Stimulated activated CD4-positive, alpha-beta T cell treated with anti-CD3 and anti-CD28 coated beads, TNF-alpha, amount 100 ng/mL, for 48 hours (primary cell): ENCODE data around the gene SIGLEC6.

ENCODE experiments used
- DNase-seq, 3 donors: peaks; one replicate each; pipeline ENCODE4 v3.0.0-alpha.2; 2020; ENCODE audit warnings: low read depth in 3 of 3

Gene SIGLEC6

DNA sequence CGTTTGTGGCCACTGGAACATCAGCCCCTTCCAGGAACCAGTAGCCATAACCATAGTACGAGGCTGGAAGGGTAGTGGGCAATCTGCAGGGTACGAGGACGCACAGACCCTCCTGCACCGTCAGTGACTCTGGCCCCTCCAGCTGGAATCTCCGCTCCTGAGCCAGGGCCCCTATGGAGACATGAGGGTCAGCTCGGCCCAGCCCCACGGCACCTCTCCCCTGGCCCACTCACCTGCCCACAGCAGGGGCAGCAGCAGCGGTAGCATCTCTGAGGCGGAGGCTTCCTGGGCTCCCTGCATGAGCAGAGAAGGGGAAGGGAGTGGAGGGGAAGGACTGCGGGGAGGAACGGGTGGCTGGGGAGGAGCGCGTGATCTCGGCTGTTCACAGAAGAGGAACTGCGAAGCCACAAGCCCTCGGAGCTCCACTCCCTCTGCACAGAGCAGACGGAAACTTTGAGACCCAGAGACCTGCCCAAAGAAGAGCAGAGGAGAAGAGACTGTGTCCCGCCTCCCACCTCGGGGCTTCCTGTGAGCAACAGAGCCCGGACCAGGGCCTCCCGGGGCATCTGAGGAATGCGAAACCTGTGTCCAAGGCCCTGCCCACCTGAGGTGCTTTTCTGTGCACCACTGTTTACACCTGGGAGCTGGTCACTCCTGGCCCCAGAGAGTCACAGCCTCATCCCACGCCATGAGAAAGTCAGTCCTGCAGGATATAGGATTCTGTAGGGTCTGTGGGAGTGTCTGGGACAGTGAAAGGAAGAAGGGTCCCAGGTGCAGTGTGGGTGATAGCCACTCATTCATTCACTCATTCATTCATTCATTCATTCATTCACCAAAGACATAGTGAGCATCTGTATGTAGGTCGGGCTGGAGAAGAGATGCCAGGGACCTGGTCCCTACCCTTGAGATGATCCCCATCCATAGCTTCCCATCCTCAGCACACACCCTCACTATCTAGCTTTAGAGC lies at the start of gene SIGLEC6:
Gene SIGLEC6, minus strand, starts transcription at position 322 of the 967 bp plus-strand sequence. Its CDS starts 22 bp downstream, at position 300.
- DNase-seq: no peak

DNA sequence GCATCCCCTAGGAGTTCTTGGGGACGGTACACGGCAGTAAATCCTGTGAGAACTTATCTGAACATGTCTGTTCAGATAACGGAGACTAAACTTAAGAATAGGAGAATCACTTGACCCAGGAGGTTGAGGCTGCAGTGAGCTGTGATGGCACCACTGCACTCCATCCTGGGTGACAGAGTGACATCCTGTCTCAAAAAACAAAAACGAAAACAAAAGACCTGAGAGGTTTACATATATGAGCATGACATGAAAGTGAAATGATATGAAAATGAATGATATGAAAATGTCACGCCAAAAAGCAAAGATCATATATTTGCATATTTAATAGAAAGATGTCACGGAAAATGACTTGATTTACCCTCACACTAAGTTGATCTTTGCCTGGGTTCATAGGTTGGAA lies 45.4 kb upstream of the SIGLEC6 start:
- DNase-seq: no peak

DNA sequence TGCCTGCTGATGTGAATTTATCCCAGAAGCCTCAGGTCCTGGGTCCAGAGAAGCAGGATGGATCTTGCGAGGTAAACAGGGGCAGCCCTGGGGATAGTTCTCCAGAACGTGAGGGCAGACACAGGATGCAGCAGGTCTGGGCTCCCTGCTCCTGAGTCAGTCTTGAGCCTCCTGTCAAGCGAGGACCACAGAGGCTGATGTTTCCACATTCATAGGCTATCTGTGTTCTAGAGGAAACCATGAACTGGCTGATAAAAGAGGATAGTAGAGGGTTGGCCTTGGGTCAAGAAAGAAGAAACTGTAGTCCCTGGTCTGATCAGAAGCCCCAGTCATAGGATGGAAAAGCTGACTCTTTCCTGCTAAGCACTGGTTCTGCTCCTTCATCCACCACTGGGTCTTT lies 41.9 kb upstream of the SIGLEC6 start:
- DNase-seq: no peak

DNA sequence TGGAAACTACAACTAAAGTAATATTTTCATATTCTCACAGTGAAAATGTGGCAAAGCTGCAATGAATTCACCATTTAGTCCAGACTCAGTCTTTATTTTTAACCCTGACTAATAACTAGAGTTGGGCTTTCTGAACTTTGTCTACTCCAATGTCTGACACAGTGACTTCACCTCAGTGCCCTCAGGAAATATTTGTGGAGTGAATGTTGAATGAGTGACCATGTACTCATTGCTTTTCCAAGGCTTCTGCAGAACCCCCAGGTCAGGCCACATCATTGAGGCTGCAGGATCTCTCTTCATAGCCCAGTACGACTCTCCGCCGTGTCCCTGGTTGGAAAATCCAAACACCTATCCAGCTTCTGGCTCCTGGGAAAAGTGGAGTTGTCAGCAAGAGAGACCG lies 41.4 kb upstream of the SIGLEC6 start:
- DNase-seq: no peak

DNA sequence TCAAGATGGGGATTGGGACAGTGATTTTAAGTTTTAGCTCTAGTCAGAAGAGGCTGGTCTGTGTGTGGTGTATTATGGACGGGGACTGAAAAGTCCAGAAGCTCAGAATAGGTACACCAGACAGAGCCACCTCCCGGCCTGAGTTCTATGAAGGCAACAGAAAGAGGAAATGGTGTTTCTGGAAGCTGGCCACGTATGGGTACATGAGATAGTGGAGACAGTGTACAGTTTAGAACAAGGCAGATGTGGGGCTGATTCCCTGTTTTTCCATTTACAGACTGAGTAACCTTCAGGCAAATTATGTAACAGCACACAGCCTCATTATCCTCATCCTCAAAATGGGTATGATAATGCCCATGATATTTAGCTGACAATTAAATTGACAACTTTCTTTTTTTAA lies 40.9 kb upstream of the SIGLEC6 start:
- no peak for DNase-seq

DNA sequence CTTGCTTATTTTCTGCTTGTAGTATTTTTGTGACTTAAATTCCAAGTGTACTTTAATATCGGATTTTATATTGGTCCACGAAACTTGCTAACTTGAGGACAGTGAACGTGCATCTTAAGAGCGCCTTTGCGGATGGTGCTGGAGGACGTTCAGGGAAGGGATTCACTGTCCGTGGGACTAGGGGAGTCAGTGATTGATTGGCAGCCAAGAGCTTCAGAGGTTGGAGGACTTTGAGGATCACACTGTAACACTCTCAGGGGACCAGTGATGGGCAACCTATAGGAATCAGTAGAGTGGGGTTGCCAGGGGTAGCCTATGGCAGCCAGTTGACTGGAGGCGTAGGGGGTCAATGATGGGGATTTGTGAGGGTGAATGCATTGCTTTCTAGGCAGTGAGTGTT lies 40.1 kb upstream of the SIGLEC6 start:
- DNase-seq: no peak

DNA sequence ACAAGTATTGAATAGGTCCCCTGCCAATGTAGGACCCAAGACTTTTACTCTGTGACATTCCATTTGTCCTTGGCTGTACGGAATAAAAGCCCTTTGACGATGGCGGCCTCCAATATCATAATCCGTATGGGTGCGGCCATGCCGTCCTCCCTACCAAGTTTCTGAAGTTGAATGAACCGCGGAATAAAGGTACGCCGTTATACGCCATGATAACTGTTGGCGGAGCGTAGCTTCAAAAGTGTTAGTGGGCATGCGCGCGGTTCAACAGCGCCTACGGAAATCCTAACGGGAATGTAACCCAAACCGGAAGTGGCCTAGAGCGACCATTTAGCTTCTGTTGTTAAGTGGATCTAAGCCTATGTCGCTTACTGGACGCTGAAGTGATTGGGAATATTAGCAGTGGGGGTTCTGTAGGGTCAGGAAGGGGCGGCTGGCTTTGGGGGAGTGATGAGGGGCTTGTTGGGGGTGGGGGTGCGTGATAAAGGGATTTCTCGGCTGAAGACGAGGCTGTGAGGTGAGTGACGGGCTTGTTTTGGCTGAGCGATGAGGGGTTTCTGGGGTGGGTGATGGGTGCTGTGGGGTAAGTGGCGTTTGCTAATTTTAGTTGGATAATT lies 39.6 kb upstream of the SIGLEC6 start, which contains the start of gene ZNF175:
Gene ZNF175, plus strand, starts transcription at position 322 of the 614 bp plus-strand sequence. CDS start 2,047 bp downstream, outside the sequence.
- peak; percentile 69 to 80 (median 75) for DNase-seq

DNA sequence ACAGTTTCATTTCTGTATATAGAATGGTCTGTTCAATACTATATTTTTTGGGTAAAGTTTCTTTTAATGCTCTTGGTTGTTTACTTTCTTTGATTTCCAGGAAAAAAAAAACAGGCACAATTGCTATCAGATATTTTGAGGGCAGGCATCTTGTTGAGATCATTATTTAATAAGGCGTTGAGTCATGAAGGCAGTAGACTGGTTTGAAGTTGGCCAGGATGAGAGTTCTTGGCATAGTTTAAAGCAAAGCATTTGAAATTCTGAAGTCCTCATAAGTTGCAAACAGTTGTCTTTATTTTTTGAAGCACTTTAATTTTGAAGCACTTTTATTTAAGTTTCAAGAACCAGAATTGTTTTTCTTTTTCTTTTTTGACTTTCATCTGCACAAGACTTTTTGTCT lies 37.0 kb upstream of the SIGLEC6 start:
- DNase-seq: no peak

DNA sequence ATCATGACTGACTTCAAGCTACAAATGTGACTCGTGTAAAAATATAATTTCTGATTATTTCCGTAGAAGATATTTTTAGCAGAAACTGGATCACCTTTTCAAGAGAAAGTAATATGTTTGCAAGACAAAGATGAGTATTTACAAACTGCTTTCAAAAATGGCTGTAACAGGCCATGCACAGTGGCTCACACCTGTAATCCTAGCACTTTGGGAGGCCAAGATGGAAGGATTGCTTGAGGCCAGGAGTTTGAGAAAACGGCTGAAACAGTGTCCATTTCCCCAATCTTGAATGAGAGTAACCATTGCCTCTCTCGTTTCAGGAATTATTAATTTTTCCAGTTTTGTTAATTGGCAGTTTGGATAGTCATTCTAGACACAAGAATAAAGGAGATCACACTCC lies 36.1 kb upstream of the SIGLEC6 start:
- no peak for DNase-seq

DNA sequence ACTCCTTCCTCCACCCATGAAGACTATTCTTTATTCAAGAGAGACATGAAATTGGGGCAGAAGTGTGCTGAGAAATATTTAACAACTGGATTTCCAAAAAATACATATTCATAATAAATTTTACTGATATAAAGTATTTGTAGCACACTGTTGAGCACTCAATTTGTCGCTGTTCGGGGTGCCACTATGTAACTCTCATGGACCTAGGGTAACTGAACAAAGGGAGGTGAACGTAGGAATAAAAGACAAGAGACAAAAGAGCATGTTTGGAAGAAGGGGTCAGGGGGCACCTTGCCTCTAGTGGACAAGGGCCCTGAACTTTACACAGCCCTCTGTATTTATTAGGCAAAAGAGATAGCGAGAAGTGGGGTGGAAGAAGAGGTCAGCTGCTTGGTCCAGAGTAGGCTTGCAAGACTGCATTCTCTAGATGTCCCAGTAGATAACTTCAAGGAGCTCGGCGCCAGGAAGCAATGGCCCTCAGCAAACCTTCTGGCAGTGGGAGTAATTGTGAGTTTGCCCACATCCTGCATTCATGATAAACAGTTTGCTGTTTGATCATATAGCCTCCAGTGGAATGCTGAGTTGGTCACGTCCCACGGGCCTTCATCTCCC lies 35.1 kb upstream of the SIGLEC6 start:
- DNase-seq: no peak

DNA sequence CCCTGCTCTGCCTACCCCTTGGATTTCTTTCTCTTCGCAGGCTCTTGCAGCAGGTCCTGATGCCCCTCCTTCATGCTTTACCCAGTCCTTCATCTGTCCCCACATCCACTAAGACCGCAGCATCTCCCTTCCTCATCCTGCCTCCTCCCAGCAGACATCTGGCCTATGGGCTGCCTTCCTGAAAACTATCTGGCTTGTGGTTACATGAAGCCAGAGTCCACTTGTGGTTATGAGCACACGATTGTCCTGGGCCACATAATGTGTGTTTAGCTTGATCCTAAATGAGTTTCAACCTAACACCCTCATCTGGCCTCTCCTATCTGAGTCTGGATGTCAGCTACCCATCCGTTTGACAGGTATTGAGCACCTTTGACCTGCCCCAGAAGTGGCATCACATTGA lies 34.1 kb upstream of the SIGLEC6 start:
- no peak for DNase-seq

DNA sequence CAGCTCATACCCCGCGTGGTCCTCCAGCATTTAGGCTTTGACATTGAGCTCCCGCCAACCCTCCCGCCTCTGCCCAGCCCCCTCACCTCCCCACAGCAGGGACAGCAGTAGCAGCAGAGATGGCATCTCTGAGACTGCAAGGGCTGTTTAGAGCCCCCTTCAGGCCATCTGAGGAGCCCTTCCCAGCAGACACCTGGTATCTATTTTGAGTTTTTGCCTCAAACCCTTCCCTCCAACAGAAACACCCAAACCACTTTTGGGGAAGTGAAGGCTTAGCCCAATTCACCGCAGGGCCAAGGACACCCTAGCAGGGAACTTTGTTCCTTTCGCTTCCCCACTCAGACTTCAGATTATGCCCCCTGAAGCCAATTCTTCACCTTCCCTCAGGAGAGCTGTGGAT lies 33.3 kb upstream of the SIGLEC6 start:
- DNase-seq: no peak

DNA sequence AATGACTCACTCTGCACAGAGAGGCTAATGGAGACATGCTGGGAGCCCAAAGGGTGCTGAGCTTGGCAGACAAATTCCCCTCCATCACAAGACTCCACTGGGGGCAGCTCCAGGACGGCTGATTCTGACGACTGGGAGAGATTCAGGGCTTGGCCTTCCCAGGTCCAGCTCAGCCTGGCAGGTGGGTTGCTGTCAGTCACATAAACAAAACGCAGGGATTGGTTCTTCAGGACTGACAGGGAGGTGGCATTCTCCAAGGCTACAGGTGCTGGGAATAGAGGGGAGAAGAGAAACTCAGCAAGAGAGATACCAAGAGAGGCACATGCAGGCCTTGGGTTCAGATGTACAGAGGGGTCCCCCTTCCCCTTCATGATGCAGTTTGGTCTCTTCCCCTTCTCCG lies 28.9 kb upstream of the SIGLEC6 start:
- DNase-seq: no peak

DNA sequence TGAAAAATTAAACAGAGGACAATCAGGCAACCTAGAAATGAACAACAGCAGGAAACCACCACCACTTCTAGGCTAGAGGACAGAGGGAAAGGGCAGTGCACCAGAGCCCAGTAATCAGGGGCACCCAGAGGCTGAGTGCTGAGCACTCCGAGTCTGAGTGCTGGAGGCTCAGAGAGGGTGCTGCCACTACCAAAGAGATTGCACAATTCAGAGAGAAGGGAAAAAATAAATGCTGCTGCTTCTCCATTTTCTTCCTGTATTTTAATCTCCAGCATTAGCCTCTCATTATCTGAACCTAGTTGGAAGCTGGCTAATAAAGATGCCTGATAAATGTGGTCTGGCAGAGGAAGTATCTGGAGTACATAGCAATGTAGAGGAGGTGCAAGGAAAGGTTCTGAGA lies 27.8 kb upstream of the SIGLEC6 start:
- no peak for DNase-seq

DNA sequence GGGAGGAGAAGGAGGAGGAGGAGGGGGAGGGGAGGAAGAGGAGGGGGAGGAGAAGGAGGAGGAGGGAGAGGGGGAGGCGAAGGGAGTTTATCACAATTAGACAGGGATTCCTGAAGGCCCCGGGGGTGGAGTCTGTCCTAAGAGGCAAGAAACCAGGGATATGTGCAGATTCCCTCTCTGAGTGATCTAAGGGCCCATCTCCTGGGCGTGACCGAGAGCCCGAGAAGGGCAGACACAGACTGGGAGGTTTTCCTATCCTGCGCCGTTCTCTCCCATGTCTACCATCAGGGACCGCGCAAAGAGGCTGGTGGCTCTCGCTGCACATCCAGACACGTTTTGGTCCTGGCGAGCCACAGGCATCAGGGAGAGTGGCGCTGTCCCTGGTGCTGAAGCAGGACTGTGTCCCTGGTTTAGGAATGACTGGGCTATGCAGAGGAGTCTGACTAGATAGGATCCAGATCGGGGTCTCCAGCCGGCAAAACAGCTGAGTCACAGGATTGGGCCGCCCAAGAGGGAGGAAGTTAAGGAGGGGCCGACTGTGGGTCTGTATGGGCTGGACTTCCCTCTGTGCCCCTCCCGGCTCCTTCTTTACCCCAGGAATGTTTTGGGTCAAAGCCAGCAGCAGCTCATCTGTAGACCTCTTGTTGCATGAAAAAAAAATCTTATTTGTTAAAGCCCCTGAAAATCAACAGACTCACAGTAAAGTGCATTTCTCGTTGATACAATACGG lies 21.7 kb upstream of the SIGLEC6 start:
- DNase-seq: peak; percentile 18 to 48 (median 35)

DNA sequence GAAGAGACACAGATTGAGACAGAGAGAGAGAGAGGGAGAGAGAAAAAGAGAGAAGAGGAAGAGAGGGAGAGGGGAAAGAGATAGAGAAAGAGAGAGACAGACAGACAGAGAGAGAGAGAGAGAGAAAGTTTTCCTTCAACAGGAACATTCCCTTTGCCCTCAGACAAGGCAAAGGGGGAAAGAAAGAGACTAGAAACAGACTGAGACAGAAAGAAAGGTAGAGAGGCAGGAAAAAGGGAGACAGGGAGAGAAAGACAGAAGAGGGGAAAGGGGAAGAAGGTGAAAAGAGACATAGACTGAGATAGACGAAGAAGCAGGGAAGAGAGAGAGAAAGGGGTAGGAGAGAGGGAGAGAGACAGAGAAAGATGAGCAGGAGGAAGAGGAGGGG lies 21.1 kb upstream of the SIGLEC6 start:
- DNase-seq: no peak

DNA sequence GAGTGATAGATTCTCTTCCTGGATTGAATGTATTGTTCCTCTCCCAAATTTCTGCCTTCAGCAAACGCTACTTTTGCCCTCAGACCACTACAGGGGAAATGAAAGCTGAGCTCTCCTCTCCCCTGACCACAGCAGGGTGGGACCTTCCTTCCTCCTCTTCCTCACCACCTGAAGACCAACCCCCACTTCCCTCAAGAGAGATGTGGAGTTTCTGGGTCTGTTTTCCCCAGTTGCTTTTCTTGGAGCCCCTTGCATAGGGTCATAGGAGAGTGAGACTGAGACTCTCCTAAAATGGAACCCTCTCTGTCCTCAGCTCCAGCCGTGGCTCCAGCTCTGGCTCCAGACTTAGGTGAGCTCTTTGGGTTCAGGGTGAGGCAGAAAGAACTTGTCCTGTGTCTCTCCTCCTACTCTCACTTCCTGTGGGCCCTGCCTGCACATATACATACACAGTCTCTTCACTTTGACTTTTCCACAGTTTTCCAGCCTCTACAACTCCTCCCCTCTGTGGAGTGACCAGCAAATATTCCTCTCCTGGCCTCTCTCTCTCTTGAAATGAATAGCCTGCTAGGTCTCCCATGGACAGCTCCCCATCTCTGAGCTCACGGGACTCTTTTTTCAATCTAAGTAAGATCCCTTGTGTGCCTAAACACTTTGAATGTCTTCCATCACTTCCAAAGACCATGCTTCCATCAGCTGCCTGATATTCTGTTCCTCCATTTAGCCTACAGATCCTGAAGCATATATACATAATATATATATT lies 20.4 kb upstream of the SIGLEC6 start:
- no peak for DNase-seq

DNA sequence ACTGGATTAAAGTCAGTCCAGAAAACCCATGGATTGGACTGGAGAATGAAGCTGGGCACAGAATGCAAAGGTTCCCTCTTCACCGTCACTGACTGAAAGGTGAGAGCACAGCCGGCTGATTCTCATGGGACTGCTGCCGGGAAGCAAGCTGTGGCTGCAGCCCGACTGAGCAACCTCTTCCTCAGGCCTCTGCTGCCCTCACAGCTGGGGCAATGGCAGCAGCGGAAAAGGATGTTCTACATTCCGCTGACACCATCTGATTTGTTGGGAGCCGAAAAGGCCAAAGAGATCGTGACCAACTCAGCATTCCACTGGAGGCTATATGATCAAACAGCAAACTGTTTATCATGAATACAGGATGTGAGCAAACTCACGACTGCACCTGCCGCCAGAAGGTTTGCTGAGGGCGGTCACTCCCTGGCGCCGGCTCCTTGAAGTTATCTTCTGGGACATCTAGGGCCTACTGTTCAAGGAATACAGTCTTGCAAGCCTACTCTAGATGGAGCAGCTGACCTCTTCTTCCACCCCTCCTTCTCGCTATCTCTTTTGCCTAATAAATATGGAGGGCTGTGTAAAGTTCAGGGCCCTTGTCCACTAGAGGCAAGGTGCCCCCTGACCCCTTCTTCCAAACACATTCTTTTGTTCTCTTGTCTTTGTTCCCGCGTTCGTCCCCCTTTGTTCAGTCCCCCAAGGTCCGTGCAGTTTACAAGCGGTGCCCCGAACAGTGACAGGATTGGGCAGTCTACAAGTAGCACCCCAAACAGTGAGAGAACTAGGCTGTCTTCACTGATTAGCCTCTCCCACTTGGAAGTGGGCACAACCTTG lies 19.6 kb upstream of the SIGLEC6 start:
- DNase-seq: no peak

DNA sequence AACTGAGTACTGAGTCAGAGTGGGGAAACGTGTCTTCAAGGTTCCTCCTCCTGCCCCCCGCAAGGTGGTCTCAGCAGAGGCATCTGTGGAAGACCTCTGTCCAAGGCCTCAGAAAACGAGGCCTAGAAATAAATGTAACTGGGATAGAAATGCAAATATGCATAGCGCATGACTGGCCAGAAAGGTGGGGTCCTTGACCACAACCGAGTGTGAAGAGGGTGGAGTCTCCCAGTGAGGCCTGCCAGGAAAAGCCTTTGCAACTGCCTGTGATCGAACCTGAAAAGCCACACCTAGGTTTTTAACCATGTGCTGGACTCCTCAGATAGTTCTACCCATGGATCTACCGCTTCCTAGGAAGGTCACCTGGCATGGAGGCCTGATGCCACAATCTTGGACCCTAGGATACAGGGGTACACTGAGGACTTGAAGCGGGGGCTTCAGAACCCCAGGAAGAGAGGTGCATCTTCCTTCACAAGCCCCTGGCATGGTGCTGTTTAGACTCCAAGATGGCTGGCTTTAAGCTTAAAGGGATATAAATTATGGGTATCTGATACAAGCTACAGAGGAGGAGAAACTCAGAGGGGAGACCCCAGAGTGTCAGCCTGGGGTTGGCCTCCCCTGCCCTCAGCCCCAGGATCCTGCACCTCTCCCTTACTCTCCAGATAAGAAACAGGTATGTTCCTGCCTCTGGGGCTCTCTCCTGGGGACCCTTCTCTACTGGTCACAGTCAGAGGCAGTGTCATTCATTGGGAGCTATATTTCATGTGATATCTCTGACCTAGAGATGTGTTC lies 18.3 kb upstream of the SIGLEC6 start:
- DNase-seq: no peak
